AG04450 (cell line): ENCODE results near the gene CHD3. TPM values are rescaled to one million over a fixed set of nuclear protein-coding genes. Genes with fewer than 3 reads are reported as not detected.

Experiments
- CTCF ChIA-PET: fragments of 300-600, 350-600 bp; formaldehyde crosslinking; extraction: SDS; loops from one replicate; lab custom pipeline; 2022; ENCODE audit warnings: antibody characterized with exemption, inconsistent platforms; lab: Charles Lee
- POLR2A ChIA-PET: fragments of 350-600 bp; formaldehyde crosslinking; extraction: SDS; loops from one replicate; lab custom pipeline; 2021; ENCODE audit warnings: antibody characterized with exemption, inconsistent platforms; lab: Yijun Ruan, JAX
- DNase-seq: peaks from one replicate; pipeline ENCODE4 v3.0.0-alpha.2; 2011; ENCODE audit warnings: low read depth, low spot score
- H3K27ac ChIP-seq: one replicate; pipeline ENCODE4 v1.5.1; 2012; ENCODE audit warnings: low read depth, low read length, control low read depth
- H3K27me3 ChIP-seq: one replicate; pipeline ENCODE4 v1.6.0; 2012; ENCODE audit warnings: low read length; ENCODE audit not compliant: control insufficient read depth, insufficient read depth
- H3K4me3 ChIP-seq: 2 replicates; pipeline ENCODE4 v1.5.1; 2011; ENCODE audit warnings: mild to moderate bottlenecking, low read depth, low read length, control low read depth
- H3K9me3 ChIP-seq: 2 replicates; pipeline ENCODE4 v1.5.1; 2012; ENCODE audit warnings: low read length; ENCODE audit not compliant: control insufficient read depth, insufficient read depth
- polyA plus RNA-seq: library from polyadenylated mRNA; depleted of rRNA; stranded (reverse); fragments of >200 nt; gene quantifications from 2 replicates; pipeline ENCODE4 v1.2.3, GENCODE V29; 2011
- TF ChIP-seq, protein P1 (sequence below): IDR thresholded peaks from 2 replicates; pipeline ENCODE4 v1.5.1; 2011; ENCODE audit warnings: low read depth, low read length, control low read depth, inconsistent platforms

The CHD3 gene
- polyA plus RNA-seq, 1 experiment = 50.0 TPM

DNA sequence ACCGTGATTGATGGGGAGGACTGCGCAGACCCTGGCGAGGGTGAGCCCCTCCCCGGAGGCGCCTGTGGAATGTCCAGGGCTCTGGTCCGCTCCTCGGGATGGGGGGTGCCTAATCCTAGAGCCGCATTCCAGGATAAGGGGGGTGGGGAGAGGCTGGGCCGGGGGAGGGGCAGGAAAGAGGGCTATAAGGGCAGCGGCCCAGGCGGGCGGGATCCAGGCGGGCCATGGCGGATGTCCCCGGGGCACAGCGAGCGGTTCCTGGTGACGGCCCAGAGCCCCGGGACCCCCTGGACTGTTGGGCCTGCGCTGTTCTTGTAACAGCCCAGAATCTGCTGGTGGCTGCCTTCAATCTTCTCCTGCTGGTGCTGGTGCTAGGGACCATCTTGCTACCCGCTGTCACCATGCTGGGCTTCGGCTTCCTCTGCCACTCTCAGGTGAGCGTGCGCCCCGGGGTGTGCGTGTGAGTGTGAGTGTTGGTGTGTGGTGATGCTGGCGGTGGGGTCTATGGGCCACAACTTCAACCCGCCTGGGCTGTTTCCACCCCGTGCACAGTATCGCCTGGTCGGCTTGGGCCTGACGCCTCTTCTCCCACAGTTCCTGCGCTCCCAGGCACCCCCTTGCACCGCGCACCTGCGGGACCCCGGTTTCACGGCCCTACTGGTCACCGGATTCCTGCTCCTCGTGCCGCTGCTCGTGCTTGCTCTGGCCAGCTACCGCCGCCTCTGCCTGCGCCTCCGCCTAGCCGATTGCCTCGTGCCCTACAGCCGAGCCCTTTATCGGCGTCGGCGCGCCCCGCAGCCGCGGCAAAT is 33.5 kb upstream of the CHD3 start, which contains the start of gene TMEM88:
TMEM88 (plus strand) TSS at position 216 of the 809 bp plus-strand sequence; CDS start at position 225, 9 bp downstream.
- ChIA-PET CTCF (no interaction called here), POLR2A (interaction anchor here (1.0 to 2.3 kb wide), 2 partner anchors 12 to 21 kb away, joined by 3 to 16 read pairs; partner anchors contain the start of gene KDM6B)
- TF ChIP-seq, protein P1, sequence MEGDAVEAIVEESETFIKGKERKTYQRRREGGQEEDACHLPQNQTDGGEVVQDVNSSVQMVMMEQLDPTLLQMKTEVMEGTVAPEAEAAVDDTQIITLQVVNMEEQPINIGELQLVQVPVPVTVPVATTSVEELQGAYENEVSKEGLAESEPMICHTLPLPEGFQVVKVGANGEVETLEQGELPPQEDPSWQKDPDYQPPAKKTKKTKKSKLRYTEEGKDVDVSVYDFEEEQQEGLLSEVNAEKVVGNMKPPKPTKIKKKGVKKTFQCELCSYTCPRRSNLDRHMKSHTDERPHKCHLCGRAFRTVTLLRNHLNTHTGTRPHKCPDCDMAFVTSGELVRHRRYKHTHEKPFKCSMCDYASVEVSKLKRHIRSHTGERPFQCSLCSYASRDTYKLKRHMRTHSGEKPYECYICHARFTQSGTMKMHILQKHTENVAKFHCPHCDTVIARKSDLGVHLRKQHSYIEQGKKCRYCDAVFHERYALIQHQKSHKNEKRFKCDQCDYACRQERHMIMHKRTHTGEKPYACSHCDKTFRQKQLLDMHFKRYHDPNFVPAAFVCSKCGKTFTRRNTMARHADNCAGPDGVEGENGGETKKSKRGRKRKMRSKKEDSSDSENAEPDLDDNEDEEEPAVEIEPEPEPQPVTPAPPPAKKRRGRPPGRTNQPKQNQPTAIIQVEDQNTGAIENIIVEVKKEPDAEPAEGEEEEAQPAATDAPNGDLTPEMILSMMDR = no peak
- Histone ChIP-seq H3K27ac (peak within 1 kb of the TSS; percentile 91), H3K4me3 (peak within 1 kb of the TSS; percentile 81; the same call in 1 of the 2 replicates), H3K27me3 (no peaks in the 10 kb centered on the region), H3K9me3 (no peaks in the 10 kb centered on the region; the same call in 1 of the 2 replicates)
- DNase-seq = no peak

DNA sequence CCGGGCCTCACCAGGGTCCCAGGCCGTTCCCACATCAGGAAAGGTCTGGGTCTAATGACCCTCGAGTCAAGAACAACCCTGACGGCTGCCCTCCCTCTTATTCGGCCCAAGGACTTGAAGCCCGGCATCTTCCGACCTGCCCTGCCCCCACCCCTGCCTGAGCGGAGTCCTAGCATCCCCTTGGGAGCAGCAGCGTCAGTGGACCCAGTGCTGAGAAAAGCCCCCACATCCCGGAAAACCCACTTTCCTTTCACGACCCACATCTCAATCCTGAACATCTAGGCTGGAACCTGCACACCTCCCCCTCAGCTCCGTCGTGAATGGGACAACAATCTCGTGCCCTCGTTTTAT is 33.0 kb upstream of the CHD3 start:
- H3K27me3 ChIP-seq = no peaks in the 10 kb centered on the region
- no peak for DNase-seq
- H3K27ac ChIP-seq = peak overlapping the region; percentile 91
- H3K4me3 ChIP-seq = peak overlapping the region; percentile 81; the same call in 1 of the 2 replicates
- POLR2A ChIA-PET = interaction anchor here (1.0 to 2.3 kb wide), 2 partner anchors 13 to 22 kb away, joined by 3 to 16 read pairs; partner anchors contain the start of gene KDM6B
- TF ChIP-seq, protein P1 = no peak
- no peaks in the 10 kb centered on the region; the same call in 1 of the 2 replicates for H3K9me3 ChIP-seq
- CTCF ChIA-PET = no interaction called here

DNA sequence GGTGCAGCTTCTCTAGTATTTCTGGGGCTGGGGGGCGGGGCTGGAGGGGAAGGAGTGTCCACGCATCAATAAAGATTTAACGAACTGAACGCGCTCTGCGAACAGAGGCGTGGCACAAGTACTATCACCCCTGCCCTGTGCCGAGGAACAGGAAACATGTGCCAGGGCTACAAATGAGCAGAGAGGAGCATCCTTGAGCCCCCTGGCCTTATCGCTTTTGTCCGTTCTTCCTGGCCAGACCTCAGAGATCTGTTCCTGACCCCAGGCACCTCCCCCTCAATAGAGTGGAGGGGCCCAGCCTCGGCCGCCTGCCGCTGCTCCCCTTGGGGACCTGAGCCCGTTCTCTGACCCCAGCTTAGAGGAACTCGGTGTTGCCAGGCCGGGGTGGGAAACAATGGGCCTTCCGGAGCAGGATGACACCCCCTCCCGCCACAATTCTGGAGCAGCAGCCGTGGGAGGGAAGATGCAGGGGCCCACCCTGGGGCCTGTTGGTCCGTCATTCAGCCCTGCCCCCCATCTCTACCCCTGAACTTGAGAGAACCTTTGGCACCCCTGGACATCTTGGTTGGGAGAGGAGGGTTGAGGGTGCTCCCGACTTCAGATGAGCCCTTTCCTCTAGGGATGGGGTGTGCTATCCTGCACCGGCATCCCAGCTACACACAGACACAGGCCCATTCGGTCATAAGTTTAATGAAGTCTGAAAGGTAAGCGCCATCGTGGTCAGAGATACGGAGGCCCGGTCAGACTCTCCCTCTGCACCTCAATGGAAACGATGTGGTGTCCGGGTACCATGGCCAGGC is 32.4 kb upstream of the CHD3 start:
- H3K27me3 ChIP-seq = no peaks in the 10 kb centered on the region
- ChIA-PET POLR2A (interaction anchor here (0.9 to 2.3 kb wide), 8 partner anchors 11 to 170 kb away, joined by 3 to 30 read pairs (median 8); partner anchors contain the start of genes CHD3, KDM6B, RNF227 and TP53), CTCF (interaction anchor here (1.1 to 1.2 kb wide), 3 partner anchors 37 to 134 kb away, joined by 3 to 6 read pairs (median 3); no protein-coding TSS in a partner anchor)
- no peaks in the 10 kb centered on the region; the same call in 1 of the 2 replicates for H3K9me3 ChIP-seq
- H3K4me3 ChIP-seq = peak overlapping the region; percentile 81
- peak overlapping the region; percentile 91 for H3K27ac ChIP-seq
- TF ChIP-seq, protein P1 = no peak
- DNase-seq = no peak

DNA sequence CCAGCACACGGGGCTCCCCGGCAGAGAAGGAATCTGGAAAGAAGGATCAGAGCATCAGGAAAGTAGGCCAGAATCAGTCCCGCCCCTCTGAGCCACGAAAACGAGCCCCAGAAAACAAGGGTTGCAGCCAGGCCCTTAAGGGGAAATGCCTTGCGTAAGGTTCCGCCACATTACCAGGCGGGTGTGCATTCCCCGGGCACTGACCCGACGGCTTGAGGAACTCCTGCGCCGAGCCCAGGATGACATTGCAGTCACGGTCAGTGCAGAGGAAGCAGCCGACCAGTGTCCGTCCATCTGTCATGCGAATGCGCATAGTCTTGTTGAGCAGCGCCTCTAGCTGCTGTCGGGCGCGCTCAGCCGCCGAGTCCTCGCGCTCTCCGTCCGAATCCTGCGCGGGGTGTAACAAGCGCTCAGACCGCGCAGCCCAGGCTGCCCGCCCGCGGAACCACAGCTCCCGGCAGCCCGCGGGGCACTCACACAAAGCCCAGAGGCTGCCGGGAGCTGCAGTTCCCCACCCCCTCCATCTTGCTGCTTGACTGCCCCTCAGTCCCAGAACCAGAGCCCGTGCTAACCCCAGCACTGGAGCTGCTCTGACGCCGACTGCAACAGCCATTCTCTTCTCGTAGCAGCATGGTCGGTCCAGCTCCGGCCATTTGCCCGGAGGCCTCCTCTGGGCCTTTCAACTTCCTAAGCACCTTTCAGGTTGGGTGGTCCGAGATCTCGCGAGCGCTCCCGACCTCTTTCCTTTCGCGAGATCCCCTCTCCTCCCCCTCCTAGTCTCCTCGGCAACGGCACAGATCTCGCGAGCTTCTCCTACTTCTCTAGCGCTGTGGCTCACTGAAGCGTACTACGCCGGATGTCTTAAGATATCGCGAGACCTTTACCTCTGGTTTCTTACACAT is 31.5 kb upstream of the CHD3 start, which contains the start of gene NAA38:
NAA38 (minus strand) TSS at position 749 of the 902 bp plus-strand sequence; CDS start at position 653, 96 bp downstream.
- POLR2A ChIA-PET = interaction anchor here (0.6 to 2.3 kb wide), 12 partner anchors 10 to 281 kb away, joined by 3 to 30 read pairs (median 5); partner anchors contain the start of genes CHD3, CNTROB, KDM6B and RNF227
- Histone ChIP-seq H3K27me3 (no peaks in the 10 kb centered on the region), H3K4me3 (peak within 1 kb of the TSS; percentile 81), H3K9me3 (no peaks in the 10 kb centered on the region; the same call in 1 of the 2 replicates), H3K27ac (peak within 1 kb of the TSS; percentile 91)
- DNase-seq = peak; percentile 99
- TF ChIP-seq, protein P1 = peak; percentile 55
- CTCF ChIA-PET = interaction anchor here (0.7 to 1.2 kb wide), 8 partner anchors 12 to 133 kb away, joined by 3 to 6 read pairs (median 4); partner anchors contain the start of gene KDM6B
